K562 (cell line): ENCODE results near the gene PGPEP1. TPM values are rescaled to one million over a fixed set of nuclear protein-coding genes. Genes with fewer than 3 reads are reported as not detected.

Experiments used
- ATAC-seq: fragments of 200-7000 bp; cut with Tn5 transposase; 3 replicates; pipeline ENCODE4 v1.9.1; 2020; ENCODE audit warnings: moderate library complexity
- BruUV-seq: library from RNA; stranded (reverse); fragments of 400-500 nt; replicated peaks from 2 replicates; lab custom pipeline; 2021; lab: Mats Ljungman, UMichigan
- CTCF ChIA-PET: fragments of 300-600 bp; formaldehyde crosslinking; extraction: SDS; loops from one replicate; lab custom pipeline; 2021; ENCODE audit warnings: low intra/inter-chr PET ratio; lab: Yijun Ruan, JAX
- POLR2A ChIA-PET: fragments of 300-600, 350-650 bp; sonication (Branson Sonifier 250); formaldehyde crosslinking; extraction: SDS; loops from one replicate; lab custom pipeline; 2021; ENCODE audit warnings: antibody characterized with exemption, inconsistent platforms; lab: Yijun Ruan, JAX
- DNase-seq, 4 experiments: peaks; one replicate each; pipeline versions ENCODE4 v3.0.0 to v3.0.0-alpha.2; 2011 to 2018; ENCODE audit warnings: low spot score in 3 of 4, mixed read lengths in 3 of 4; ENCODE audit errors: extremely low read depth in 1 of 4
- FAIRE-seq: peaks from 2 replicates; lab custom pipeline; 2011; peaks lifted over from hg19 to GRCh38; lab: Jason Lieb, UNC
- H2AFZ ChIP-seq: 2 replicates; pipeline ENCODE4 v1.6.0; 2011; ENCODE audit warnings: low read depth, low read length, control low read depth, inconsistent platforms
- H3K27ac ChIP-seq: fragments of 200-600 bp; 3 replicates; pipeline ENCODE4 v1.8.0; 2011; ENCODE audit warnings: low read depth, mild to moderate bottlenecking, control low read depth, inconsistent platforms, low read length, moderate library complexity, mixed read lengths; ENCODE audit errors: extremely low read depth
- H3K27me3 ChIP-seq, 2 experiments: fragments of 300-600 bp in 1 of 2; 2 replicates in 1 of 2; 3 replicates in 1 of 2; pipeline versions ENCODE4 v1.6.0 to v1.8.0; 2011; ENCODE audit warnings: inconsistent platforms in 2 of 2, low read length in 2 of 2, mild to moderate bottlenecking in 1 of 2, mixed read lengths in 1 of 2, moderate library complexity in 1 of 2; ENCODE audit not compliant: control insufficient read depth in 2 of 2, insufficient read depth in 2 of 2
- H3K36me3 ChIP-seq: fragments of 300-600 bp; 3 replicates; pipeline ENCODE4 v1.8.0; 2011; ENCODE audit warnings: mild to moderate bottlenecking, low read length, inconsistent platforms; ENCODE audit not compliant: control insufficient read depth, insufficient read depth
- H3K4me1 ChIP-seq, 2 experiments: fragments of 200-600 bp in 1 of 2; replicated peaks in 1 of 2; 2 replicates in 1 of 2; 3 replicates in 1 of 2; pipeline versions ENCODE4 v1.5.1 to v1.8.0; 2011; ENCODE audit warnings: inconsistent platforms in 2 of 2, low read length in 2 of 2, mild to moderate bottlenecking in 1 of 2, mixed read lengths in 1 of 2, moderate library complexity in 1 of 2; ENCODE audit not compliant: control insufficient read depth in 2 of 2, insufficient read depth in 2 of 2
- H3K4me2 ChIP-seq: 2 replicates; pipeline ENCODE4 v1.6.1; 2011; ENCODE audit warnings: low read length, control low read depth, inconsistent platforms, mixed read lengths; ENCODE audit not compliant: insufficient read depth
- H3K4me3 ChIP-seq: fragments of 200-600 bp; sonication (generic), shearing (Covaris generic); 2 replicates; pipeline ENCODE4 v1.5.1; 2016; ENCODE audit warnings: control low read depth, inconsistent platforms
- H3K79me2 ChIP-seq: fragments of 200-600 bp; 3 replicates; pipeline ENCODE4 v1.8.0; 2011; ENCODE audit warnings: low read length, inconsistent platforms; ENCODE audit not compliant: control insufficient read depth, insufficient read depth
- H3K9ac ChIP-seq, 2 experiments: 2 replicates each; pipeline versions ENCODE4 v1.6.0 to v1.6.1; 2011; ENCODE audit warnings: low read depth in 2 of 2, low read length in 2 of 2, control low read depth in 1 of 2, inconsistent platforms in 1 of 2, mild to moderate bottlenecking in 1 of 2, mixed read lengths in 1 of 2; ENCODE audit not compliant: insufficient read depth in 1 of 2
- H3K9me1 ChIP-seq: one replicate; pipeline ENCODE4 v1.6.0; 2011; ENCODE audit warnings: inconsistent platforms, mild to moderate bottlenecking, low read length, moderate library complexity; ENCODE audit not compliant: control insufficient read depth, insufficient read depth
- H3K9me3 ChIP-seq: replicated peaks from 2 replicates; pipeline ENCODE4 v1.5.1; 2011; ENCODE audit warnings: low read depth, low read length, inconsistent platforms; ENCODE audit not compliant: control insufficient read depth, insufficient read depth
- H4K20me1 ChIP-seq: replicated peaks from 2 replicates; pipeline ENCODE4 v1.6.1; 2011; ENCODE audit warnings: low read length, inconsistent platforms, mixed read lengths; ENCODE audit not compliant: control insufficient read depth, insufficient read depth
- ASH1L ChIP-seq: fragments of 450-650 bp; IDR thresholded peaks from 2 replicates; pipeline ENCODE4 v1.6.1; 2018; ENCODE audit warnings: borderline replicate concordance, mild to moderate bottlenecking, low read depth; ENCODE audit not compliant: partially characterized antibody
- BCOR ChIP-seq: fragments of 450-650 bp; IDR thresholded peaks from 2 replicates; pipeline ENCODE4 v1.6.1; 2016
- CHD4 ChIP-seq: fragments of 200-600 bp; sonication (generic); IDR thresholded peaks from 3 replicates; pipeline ENCODE4 v1.6.1; 2012; ENCODE audit warnings: low read depth, mild to moderate bottlenecking, mixed read lengths, low read length, inconsistent platforms; ENCODE audit not compliant: insufficient read depth, insufficient replicate concordance, poor library complexity, severe bottlenecking
- CTBP1 ChIP-seq: fragments of 450-650 bp; IDR thresholded peaks from 2 replicates; pipeline ENCODE4 v1.6.1; 2016; ENCODE audit warnings: borderline replicate concordance
- DNMT1 ChIP-seq: fragments of 450-650 bp; IDR thresholded peaks from 2 replicates; pipeline ENCODE4 v1.6.1; 2016; ENCODE audit warnings: antibody characterized with exemption, mild to moderate bottlenecking
- E2F8 ChIP-seq: fragments of 450-650 bp; IDR thresholded peaks from 2 replicates; pipeline ENCODE4 v1.7.1; 2018; ENCODE audit warnings: mild to moderate bottlenecking, low read depth; ENCODE audit not compliant: partially characterized antibody
- HDGF ChIP-seq: fragments of 450-650 bp; IDR thresholded peaks from 2 replicates; pipeline ENCODE4 v1.6.1; 2016
- HEY1 ChIP-seq: fragments of 250-450 bp; sonication (Bioruptor Pico); IDR thresholded peaks from 2 replicates; pipeline ENCODE4 v1.5.0; 2020; ENCODE audit warnings: mild to moderate bottlenecking, moderate library complexity, borderline replicate concordance
- HLTF ChIP-seq: fragments of 450-650 bp; IDR thresholded peaks from 2 replicates; pipeline ENCODE4 v1.6.1; 2016
- KDM1A ChIP-seq, 2 experiments: fragments of 450-650 bp; IDR thresholded peaks; 2 replicates each; pipeline ENCODE4 v1.6.1; 2016; ENCODE audit warnings: mild to moderate bottlenecking in 2 of 2
- NR2C2 ChIP-seq, 2 experiments: fragments of 200-800 bp in 1 of 2; sonication (Bioruptor generic) in 1 of 2; sonication (generic) in 1 of 2; formaldehyde crosslinking in 1 of 2; IDR thresholded peaks; 2 replicates each; pipeline versions ENCODE4 v1.6.1 to v1.8.0; 2016 to 2022; ENCODE audit warnings: mild to moderate bottlenecking in 1 of 2, missing compliant biosample characterization in 1 of 2, missing genetic modification characterization in 1 of 2, missing genetic modification reagents in 1 of 2
- RAD21 ChIP-seq, 2 experiments: fragments of 250-450 bp in 1 of 2; fragments of 450-650 bp in 1 of 2; sonication (Bioruptor Pico) in 1 of 2; formaldehyde crosslinking in 1 of 2; IDR thresholded peaks in 1 of 2; conservative IDR thresholded peaks in 1 of 2; 2 replicates each; pipeline versions ENCODE4 v1.4.0 to v1.8.0; 2020 to 2022; ENCODE audit warnings: mild to moderate bottlenecking in 2 of 2, moderate library complexity in 1 of 2
- SPI1 ChIP-seq: IDR thresholded peaks from 2 replicates; pipeline ENCODE4 v1.6.1; 2011; ENCODE audit warnings: low read depth, low read length, control low read depth, borderline replicate concordance
- TEAD4 ChIP-seq, 2 experiments: sonication (generic) in 1 of 2; formaldehyde crosslinking in 1 of 2; IDR thresholded peaks; 2 replicates each; pipeline versions ENCODE4 v1.6.1 to v1.8.0; 2012 to 2022; ENCODE audit warnings: borderline replicate concordance in 1 of 2, inconsistent platforms in 1 of 2, low read length in 1 of 2, mild to moderate bottlenecking in 1 of 2, missing genetic modification reagents in 1 of 2
- ZNF589 ChIP-seq: fragments of 200-800 bp; sonication (Bioruptor generic); IDR thresholded peaks from 2 replicates; pipeline ENCODE4 v1.6.1; 2016; ENCODE audit warnings: low read depth, missing genetic modification characterization, missing compliant biosample characterization
- ZNF76 ChIP-seq: fragments of 250-450 bp; sonication (Bioruptor Pico); IDR thresholded peaks from 2 replicates; pipeline ENCODE4 v1.4.0; 2020; ENCODE audit warnings: mild to moderate bottlenecking, moderate library complexity, borderline replicate concordance
- WGBS: fragments of 100-300 bp; shearing (Covaris generic); methylation state at CpG from one replicate; pipeline ENCODE4 v1.1.6; 2016; ENCODE audit warnings: low coverage, mixed read lengths; ENCODE audit not compliant: insufficient coverage; ENCODE audit errors: missing lambda C conversion rate; 5-methylcytosine and 5-hydroxymethylcytosine counted together
- in situ Hi-C: fragments of 300-500 bp; cut with MboI; formaldehyde crosslinking; loops from 4 replicates; pipeline ENCODE4 v1.15.0; 2018; ENCODE audit warnings: inconsistent platforms, mixed read lengths
- intact Hi-C: fragments of 100-400 bp; cut with micrococcal nuclease; formaldehyde crosslinking; loops from 2 replicates; pipeline ENCODE4 v1.14.2; 2022
- polyA plus RNA-seq, 8 experiments: library from polyadenylated mRNA; depleted of rRNA in 4 of 8; stranded (reverse) in 5 of 8; unstranded in 3 of 8; fragments of >200 nt; fragmentation: Nextera tagmentation in 2 of 8; fragmentation: Illumina TruSeq in 1 of 8; extraction: Ambion mirVana in 2 of 8; extraction: Trizol in 1 of 8; gene quantifications; 2 replicates each; pipeline versions ENCODE4 v1.2.1 to v1.2.3, GENCODE V29; 2011 to 2014; ENCODE audit warnings: inconsistent platforms in 1 of 8, missing spikeins in 1 of 8
- total RNA-seq, 7 experiments: library from RNA; depleted of rRNA in 6 of 7; stranded (reverse); fragments of >200 nt in 6 of 7; fragmentation: Illumina TruSeq in 2 of 7; extraction: Trizol in 2 of 7; gene quantifications; 2 replicates each; pipeline versions ENCODE4 v1.2.1 to v1.2.3, GENCODE V29; 2011 to 2021; ENCODE audit warnings: low replicate concordance in 1 of 7

PGPEP1 gene
- total and polyA plus RNA-seq, 9 of the 15 experiments (the other 6 are each of a cell fraction or from before 2014, with no cell fraction given), result 10.0 to 69.6 (median 33.5) TPM

DNA sequence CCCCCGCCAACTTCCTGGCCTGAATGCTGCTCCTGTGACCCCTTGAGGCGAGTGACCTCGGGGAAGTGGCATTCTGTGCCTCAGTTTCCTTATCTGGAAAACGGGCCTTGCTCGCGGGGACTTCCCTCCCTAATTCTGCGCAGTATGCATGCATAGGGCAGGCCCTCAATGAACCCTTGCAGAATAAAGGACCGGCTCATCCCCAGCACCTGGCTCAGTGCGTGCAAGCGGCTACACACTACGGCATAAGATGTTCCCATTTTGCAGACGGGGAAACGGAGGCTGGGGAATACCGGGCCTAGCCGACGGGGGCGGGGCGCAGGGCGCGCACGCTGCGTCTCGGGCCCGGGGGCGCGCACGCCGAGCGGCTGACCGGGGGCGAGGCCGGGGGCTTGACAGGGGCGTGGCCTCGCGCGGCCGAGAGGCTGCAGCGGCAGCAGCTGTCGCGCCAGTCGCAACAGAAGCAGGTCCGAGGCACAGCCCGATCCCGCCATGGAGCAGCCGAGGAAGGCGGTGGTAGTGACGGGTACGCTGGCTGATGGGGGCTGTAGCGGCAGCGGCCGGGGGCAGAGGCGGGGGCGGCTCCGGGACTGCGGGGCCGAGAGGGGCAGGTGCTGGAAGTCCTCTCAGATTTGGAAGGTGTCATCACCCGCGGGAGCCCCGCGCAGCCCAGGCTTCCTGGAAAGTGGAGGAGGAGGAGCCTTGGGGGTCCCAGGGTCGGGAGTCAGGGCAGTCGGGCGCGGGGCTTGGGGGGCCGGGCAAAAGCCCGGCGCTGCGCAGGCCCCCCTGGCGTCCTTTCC, at the start of gene PGPEP1 (continued):
- TF ChIP-seq ZNF76 (no peak), TEAD4 (IDR thresholded peaks at IDR 0.05; ENCODE audit: low read length) (peak; percentile 29; the same call in 1 of the 2 replicates), TEAD4 (CRISPR knock-in tag; IDR thresholded peaks at IDR 0.05; ENCODE audit: borderline replicate concordance) (no peak), RAD21 (CRISPR knock-in tag; conservative IDR thresholded peaks at IDR 0.05 in 1 of 2, IDR thresholded peaks at IDR 0.05 in 1 of 2) (no peak), ZNF589 (CRISPR knock-in tag) (peak; percentile 72), HEY1 (CRISPR knock-in tag) (no peak), CTBP1 (peak; percentile 45), ASH1L (peak; percentile 44)

DNA sequence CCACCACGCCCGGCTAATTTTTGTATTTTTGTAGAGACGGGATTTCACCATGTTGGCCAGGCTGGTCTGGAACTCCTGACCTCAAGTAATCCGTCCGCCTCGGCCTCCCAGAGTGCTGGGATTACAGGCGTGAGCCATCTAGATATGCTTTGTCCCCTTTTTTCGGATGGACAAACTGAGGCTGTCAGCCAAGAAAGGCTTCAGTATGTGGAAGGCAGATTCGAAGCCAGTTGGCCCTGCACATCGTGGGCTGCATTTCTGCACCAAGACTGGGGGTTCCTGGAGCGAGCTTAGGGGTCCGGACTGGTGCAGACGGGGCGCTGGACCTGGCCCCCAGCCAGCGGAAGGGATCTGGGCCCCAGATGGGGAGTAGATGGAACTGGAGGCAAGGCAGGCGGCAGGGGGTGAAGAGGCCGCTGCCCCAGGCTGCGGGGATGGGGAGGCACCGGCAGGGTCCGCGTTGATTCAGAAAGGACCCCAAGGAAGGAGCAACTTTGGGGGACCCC, 49.3 kb upstream of the PGPEP1 start:
- H3K4me1 ChIP-seq, result peaks cover 31 to 69% of the 10 kb centered on the region in 2 experiments
- peak overlapping the region; percentile 64 for H3K4me3 ChIP-seq
- H3K4me2 ChIP-seq, result peak overlapping the region; percentile 100
- no peak for FAIRE-seq
- H4K20me1 ChIP-seq, result no peaks in the 10 kb centered on the region
- BruUV-seq, result TSS peak; percentile 85
- no peaks in the 10 kb centered on the region for H3K9me1 ChIP-seq
- H3K79me2 ChIP-seq, result peaks cover 19% of the 10 kb centered on the region; the same call in 2 of the 3 replicates
- peak in 1 of 4 experiments; percentile 46 for DNase-seq
- peak overlapping the region; percentile 98 to 99 for H3K9ac ChIP-seq
- intact Hi-C loops (loop anchor here (1.0 kb wide), 1 partner anchor 27 kb away; no protein-coding TSS in a partner anchor), in situ Hi-C loops (no loop called here)
- WGBS, result 19% methylated on average over 15 of the region's 21 CpGs
- no peak for ATAC-seq
- no peaks in the 10 kb centered on the region for H3K27me3 ChIP-seq
- CTCF ChIA-PET, result interaction anchor here (0.8 kb wide), 1 partner anchor 10 kb away, joined by 3 read pairs; the partner anchor contains the start of gene JUND
- POLR2A ChIA-PET, result interaction anchor here (0.6 to 3.0 kb wide), 10 partner anchors 10 to 736 kb away, joined by 3 to 113 read pairs (median 6); partner anchors contain the start of genes GDF15 and JUND
- H3K36me3 ChIP-seq, result no peaks in the 10 kb centered on the region
- H3K9me3 ChIP-seq, result no peaks in the 10 kb centered on the region
- peak overlapping the region; percentile 98 for H3K27ac ChIP-seq
- peak overlapping the region; percentile 77 for H2AFZ ChIP-seq
- TF ChIP-seq DNMT1 (peak; percentile 68; the same call in 1 of the 2 replicates), KDM1A (IDR thresholded peaks at IDR 0.05) (peak; percentile 90 to 93), SPI1 (no peak), BCOR (peak; percentile 97), E2F8 (no peak), CHD4 (peak; percentile 70), HDGF (peak; percentile 87; the same call in 1 of the 2 replicates), HLTF (0 out of 2 replicates have a peak, but pooled peaks have one; percentile 24), NR2C2 (CRISPR knock-in tag; IDR thresholded peaks at IDR 0.05) (no peak), NR2C2 (tag; IDR thresholded peaks at IDR 0.05) (no peak)
